HG03064 (cell line): ENCODE data around the gene SOX15.

ENCODE experiments used
- ATAC-seq: cut with Tn5 transposase; IDR thresholded peaks from one replicate; pipeline ENCODE4 v1.9.1; 2021; ENCODE audit warnings: low read depth; ENCODE audit not compliant: unreplicated experiment

Gene SOX15

DNA sequence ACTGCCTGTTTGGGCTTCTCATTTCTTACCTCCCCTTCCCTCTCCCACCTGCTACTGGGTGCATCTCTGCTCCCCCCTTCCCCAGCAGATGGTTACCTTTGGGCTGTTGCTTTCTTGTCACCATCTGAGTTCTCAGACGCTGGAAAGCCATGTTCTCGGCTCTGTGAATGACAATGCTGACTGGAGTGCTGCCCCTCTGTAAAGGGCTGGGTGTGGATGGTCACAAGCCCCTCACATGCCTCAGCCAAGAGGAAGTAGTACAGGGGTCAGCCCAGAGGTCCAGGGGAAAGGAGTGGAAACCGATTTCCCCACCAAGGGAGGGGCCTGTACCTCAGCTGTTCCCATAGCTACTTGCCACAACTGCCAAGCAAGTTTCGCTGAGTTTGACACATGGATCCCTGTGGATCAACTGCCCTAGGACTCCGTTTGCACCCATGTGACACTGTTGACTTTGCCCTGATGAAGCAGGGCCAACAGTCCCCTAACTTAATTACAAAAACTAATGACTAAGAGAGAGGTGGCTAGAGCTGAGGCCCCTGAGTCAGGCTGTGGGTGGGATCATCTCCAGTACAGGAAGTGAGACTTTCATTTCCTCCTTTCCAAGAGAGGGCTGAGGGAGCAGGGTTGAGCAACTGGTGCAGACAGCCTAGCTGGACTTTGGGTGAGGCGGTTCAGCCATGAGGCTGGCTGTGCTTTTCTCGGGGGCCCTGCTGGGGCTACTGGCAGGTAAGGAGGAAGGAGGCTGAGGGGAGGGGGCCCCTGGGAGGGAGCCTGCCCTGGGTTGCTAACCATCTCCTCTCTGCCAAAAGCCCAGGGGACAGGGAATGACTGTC is 10.7 kb downstream of the SOX15 start, which contains the start of gene CD68:
Gene CD68 (plus strand): TSS at position 638 of the 833 bp plus-strand sequence. CDS start 40 bp downstream, at position 678.
- ATAC-seq: no peak

DNA sequence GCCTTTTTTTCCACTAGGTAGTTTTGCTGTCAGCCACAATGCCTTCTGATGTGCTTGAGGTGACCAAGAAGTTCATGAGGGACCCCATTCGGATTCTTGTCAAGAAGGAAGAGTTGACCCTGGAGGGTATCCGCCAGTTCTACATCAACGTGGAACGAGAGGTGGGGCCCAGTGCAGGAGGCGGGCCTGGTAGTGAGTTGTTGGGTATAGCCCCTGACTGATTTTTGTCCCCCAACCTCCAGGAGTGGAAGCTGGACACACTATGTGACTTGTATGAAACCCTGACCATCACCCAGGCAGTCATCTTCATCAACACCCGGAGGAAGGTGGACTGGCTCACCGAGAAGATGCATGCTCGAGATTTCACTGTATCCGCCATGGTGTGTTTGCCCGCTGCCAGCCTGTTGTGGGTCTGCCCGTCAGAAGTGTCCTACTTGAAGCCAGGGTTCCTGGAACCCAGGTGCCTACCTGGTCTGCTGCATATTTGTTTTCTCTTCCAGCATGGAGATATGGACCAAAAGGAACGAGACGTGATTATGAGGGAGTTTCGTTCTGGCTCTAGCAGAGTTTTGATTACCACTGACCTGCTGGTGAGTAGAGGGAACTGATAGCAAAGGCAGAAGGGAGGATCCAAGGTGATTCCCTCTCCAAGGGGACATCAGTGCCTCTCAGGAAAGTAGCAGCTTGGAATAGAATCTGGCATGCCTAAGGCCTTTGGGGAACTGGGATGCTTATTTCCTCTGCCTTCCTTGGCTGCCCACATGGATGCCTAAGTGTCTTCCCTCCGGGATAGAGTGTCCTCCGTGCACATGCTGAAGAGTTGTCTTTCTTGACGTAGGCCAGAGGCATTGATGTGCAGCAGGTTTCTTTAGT is 12.3 kb downstream of the SOX15 start:
- ATAC-seq: no peak

DNA sequence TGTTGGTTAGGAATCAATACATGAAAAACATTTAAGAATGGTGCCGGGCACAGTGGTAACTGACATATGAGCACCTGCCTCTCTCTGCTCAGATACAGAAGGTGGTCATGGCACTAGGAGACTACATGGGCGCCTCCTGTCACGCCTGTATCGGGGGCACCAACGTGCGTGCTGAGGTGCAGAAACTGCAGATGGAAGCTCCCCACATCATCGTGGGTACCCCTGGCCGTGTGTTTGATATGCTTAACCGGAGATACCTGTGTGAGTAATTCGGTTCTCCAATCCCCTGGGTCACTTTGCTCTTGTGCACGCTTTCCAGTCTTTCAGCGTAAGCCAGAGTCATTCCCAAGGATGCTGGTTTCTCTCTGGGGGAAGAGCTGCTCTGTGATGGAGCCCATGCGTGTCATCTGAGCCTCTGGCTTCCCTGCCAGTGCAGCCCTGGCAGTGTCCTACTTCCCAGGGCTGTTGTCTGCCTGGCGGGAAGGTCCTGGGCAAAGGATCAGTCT is 13.4 kb downstream of the SOX15 start:
- ATAC-seq: no peak

DNA sequence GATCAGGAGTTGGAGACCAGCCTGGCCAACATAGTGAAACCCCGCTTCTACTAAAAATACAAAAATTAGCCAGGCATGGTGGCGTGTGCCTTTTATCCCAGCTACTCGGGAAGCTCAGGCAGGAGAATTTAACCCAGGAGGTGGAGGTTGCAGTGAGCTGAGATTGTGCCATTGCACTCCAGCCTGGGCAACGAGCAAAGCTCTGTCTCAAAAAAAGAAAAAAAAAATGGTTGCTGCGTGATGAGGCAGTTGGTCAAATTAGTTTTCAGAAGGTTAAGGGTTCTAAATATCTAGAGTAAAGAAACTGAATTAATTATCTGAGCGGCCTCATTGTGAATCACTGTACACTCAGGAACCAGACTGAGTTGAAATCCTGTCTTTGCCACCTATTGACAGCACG is 13.9 kb downstream of the SOX15 start:
- no peak for ATAC-seq

DNA sequence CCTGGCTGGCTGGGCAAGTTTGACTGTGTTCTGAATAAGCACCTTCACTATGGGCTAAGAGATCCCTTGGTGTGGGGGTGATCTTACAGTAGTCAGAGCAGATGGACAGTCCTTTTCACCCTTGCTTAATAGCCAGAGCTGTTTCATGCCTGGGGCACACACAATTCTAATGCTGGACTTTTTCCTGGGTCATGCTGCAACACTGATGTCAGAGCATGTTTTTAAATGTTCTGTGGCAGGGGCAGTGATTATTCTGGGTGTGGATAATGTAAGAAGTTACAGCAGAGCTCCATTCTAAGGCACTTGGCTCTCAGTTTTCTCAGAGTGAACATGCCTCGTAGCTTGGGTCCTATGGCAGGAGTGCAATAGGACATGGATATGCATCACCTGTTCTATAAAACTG is 14.4 kb downstream of the SOX15 start:
- ATAC-seq: no peak

DNA sequence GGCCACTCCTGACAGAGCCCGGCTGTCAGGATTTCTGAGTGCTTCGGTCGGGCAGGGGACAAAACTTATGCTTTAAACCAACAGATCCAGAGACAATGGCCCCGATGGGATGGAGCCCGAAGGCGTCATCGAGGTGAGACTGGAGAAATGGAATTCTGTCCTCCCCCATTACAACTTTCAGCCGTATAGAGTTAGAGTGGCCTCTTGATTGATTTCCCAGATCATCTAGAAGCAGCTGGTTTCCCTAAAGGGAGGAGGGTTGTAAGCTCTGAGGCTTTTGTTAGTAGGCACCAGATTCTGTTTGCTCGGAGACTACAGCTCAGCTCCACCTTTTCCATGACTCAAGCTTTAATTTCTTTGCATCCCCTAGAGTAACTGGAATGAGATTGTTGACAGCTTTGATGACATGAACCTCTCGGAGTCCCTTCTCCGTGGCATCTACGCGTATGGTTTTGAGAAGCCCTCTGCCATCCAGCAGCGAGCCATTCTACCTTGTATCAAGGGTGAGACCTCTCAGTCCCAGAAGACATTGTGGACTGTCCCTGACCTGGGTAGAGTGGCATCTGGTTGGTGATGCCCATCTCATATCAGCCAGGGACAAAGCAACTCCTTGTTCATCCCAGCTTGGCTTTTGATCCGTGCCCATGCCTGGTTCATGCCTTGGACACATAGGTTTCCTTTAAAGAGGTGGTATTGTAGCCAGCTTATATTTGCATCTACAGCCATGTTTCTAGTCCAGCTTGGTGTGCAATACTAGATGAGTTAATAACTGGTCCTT is 15.5 kb downstream of the SOX15 start:
- no peak for ATAC-seq

DNA sequence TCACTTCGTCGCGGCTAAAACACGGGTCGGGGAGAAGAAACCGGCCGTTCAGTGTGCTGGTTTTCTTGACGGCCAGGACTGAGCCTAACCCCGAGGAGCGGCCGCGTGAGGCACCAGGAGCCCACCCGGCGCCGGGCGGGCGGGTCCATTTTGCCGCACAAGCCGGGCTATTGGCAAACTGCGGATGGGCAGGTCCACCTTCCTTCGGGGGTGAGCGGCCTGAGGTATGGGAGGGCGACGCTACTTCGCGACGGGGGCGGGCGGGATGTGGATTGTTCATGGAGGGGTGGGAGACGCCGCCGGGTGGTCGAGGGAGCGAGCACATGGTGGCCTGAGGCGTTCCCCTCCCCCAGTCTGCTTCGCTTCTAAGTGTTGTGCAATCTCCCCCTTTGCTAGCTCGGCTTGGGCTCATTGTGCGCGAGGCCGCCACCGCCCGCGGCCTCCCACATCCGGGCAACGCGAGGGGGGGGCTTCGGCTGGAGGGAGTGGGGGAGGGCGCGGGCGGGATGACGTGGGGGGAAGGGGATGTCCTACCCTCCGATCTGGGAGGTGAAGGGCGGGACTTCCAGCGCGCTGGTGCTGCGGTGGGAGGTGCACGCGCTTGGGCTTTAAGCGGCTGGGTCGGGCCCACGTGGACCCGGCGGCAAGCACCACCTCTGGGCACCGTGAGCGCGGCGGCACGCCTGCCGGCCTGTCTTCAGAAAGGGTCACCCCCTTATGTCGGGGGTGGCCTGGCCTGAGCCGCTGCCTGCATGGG is 16.4 kb downstream of the SOX15 start:
- no peak for ATAC-seq

DNA sequence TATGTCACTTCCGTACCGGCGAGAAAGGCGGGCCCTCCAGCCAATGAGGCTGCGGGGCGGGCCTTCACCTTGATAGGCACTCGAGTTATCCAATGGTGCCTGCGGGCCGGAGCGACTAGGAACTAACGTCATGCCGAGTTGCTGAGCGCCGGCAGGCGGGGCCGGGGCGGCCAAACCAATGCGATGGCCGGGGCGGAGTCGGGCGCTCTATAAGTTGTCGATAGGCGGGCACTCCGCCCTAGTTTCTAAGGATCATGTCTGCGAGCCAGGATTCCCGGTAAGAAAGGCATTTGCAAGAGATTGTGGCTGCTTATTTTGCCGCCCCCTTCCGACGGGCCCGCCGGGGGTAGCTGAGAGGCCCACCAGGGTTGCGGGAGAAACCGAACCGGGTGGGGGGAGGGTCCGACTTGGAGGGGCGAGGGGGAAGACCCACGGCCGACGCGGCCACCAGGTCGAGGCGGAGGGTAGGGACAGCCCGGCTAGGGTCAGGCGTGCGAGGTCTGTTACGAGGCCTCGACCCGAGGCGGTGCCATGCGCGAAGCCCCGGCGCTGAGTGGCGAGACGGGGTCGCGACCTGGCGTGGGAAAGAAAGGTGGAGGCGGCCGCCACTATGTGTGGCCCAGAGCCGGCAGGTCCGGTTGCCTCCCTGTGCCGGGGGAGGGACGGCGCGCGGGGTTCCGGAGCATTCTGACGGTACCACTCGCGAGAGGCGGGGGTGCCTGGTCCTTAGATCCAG is 17.1 kb downstream of the SOX15 start:
- ATAC-seq: no peak

DNA sequence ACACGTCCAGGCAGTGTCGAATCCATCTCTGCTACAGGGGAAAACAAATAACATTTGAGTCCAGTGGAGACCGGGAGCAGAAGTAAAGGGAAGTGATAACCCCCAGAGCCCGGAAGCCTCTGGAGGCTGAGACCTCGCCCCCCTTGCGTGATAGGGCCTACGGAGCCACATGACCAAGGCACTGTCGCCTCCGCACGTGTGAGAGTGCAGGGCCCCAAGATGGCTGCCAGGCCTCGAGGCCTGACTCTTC is 17.6 kb downstream of the SOX15 start:
- ATAC-seq: peak; percentile 76

DNA sequence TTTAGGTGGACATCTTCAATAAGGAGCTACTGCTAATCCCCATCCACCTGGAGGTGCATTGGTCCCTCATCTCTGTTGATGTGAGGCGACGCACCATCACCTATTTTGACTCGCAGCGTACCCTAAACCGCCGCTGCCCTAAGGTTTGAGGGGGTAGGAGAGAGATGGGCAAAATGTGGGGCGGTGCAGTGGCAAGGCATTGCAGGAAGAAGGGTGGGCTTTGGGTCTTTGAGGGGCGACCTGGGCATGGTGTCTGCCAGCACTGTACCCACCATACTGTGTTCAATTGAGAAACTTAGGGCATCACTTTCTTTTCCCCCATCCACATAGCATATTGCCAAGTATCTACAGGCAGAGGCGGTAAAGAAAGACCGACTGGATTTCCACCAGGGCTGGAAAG is 19.5 kb downstream of the SOX15 start:
- no peak for ATAC-seq

DNA sequence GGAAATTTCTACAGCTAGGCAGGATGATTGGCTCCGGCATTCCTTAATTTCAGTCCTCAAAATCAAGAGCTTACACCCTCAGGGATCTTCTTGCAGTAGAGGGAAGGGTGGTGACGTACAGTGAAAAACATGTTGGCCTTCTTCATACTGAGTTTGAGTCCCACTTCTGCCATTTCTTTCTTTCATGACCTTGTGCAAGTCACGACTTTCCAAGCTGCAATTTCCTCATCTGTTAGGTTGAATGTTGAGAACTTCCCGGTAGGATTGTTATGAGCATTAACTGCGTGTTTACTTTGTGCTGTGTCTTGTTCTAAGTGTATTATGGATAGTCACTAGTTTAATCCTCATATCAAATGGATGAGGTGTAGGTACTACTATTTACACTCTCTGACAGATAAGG is 20.3 kb downstream of the SOX15 start:
- ATAC-seq: no peak

DNA sequence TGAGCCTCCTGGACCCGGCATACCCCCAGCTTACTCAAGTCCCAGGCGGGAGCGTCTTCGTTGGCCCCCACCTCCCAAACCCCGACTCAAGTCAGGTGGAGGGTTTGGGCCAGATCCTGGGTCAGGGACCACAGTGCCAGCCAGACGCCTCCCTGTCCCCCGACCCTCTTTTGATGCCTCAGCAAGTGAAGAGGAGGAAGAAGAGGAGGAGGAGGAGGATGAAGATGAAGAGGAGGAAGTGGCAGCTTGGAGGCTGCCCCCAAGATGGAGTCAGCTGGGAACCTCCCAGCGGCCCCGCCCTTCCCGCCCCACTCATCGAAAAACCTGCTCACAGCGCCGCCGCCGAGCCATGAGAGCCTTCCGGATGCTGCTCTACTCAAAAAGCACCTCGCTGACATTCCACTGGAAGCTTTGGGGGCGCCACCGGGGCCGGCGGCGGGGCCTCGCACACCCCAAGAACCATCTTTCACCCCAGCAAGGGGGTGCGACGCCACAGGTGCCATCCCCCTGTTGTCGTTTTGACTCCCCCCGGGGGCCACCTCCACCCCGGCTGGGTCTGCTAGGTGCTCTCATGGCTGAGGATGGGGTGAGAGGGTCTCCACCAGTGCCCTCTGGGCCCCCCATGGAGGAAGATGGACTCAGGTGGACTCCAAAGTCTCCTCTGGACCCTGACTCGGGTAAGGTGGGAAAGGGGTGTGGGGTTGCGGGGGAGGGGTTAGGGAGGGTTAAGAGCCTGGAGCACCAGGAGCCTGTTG is 26.6 kb downstream of the SOX15 start:
- ATAC-seq: no peak

DNA sequence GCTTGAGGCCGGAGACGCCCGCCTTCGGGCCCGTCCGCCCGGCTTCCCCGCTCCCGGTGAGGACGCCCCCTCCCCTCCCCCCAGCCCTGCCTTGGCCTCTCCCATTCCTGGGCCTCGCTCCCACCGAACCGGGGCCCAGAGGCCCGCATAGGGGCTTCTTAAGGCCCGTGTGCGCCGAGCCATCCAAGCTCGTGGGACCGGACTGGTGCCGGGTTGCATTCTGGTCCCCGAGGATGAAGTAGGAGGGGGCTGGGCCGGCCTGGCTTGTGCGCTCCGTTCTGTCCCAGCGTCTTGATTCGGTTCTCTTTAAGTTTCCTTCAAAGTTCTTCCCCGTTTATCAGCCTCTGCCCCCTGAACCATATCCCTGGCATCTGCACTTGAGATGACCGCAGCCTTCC is 27.7 kb downstream of the SOX15 start:
- no peak for ATAC-seq

DNA sequence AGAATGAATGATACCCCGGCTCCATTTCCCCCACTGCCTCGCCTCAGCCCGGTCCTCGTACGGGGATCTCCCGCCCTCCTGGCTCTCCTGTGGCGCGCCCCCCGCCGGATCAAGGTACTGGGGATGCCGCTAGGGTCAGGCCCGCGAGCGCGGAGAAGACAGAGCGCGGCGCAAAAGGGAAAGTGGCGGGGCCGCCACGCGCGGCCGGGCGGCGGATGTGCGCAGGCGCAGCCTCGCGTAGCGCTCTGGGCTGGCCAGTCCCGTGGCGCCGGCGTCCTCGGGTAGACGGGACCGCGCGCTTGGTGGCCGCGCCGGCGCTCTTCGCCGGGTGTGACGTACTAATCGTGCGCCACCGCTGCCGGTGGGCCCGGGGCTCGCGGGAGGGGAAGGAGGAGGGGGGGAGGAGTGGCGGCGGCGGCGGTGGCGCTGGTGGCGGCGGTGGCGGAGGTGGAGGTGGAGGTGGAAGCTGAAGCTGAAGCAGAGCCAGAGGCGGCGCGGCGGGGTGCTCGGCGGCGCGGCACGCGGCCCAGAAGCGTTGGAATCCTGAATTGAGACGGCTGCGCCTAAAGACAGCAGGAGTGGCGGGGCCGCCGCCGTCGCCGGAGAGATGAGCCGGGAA is 28.2 kb downstream of the SOX15 start, which contains the start of gene SENP3:
Gene SENP3 (plus strand): TSS at position 331 of the 619 bp plus-strand sequence. CDS start 1,158 bp downstream, outside the sequence.
- ATAC-seq: no peak

DNA sequence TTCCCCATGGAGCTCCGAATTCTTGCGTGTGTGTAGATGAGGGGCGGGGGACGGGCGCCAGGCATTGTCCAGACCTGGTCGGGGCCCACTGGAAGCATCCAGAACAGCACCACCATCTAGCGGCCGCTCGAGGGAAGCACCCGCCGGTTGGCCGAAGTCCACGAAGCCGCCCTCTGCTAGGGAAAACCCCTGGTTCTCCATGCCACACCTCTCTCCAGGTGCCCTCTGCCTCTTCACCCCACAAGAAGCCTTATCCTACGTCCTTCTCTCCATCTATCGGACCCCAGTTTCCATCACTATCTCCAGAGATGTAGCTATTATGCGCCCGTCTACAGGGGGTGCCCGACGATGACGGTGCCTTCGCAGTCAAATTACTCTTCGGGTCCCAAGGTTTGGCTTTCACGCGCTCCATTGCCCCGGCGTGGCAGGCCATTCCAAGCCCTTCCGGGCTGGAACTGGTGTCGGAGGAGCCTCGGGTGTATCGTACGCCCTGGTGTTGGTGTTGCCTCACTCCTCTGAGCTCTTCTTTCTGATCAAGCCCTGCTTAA is 28.8 kb downstream of the SOX15 start:
- peak; percentile 54 for ATAC-seq

DNA sequence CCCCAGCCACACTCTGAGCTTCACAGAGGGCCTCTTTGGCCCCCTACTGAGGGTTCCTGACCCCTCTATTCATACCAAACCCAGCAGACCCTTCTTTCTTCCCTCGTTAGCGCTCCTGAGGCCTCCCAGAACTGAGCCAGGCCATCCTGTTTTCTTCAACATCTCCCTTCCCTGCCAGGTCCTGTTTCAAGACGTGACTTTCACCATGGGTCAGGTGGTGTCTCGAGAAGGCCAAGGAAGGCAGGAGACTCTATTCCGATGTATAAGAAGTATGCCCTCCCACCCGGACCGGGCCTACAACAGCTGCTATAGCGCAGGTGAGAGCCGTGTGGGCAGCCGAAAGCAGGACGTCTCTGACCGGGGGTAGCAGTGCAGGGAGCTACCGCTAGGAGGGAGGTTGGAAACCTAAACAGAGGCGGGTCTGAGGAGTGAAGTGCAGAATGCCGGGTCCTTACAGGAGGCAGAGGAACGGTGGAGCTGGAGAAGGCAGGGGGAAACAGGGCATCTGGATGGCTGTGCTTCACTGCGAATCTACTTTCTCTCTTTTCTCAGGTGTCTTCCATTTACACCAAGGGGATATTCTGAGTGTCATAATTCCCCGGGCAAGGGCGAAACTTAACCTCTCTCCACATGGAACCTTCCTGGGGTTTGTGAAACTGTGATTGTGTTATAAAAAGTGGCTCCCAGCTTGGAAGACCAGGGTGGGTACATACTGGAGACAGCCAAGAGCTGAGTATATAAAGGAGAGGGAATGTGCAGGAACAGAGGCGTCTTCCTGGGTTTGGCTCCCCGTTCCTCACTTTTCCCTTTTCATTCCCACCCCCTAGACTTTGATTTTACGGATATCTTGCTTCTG is 29.5 kb downstream of the SOX15 start:
- no peak for ATAC-seq
